ENCODE results near the gene TRIM45.

The TRIM45 gene

GRCh38 chr1:117098287-117098890 is 23.2 kb downstream of the TRIM45 start:
- DNase-seq (ENCODE audit: low read depth) = no peak

GRCh38 chr1:117097443-117097842 is 24.1 kb downstream of the TRIM45 start:
- DNase-seq (ENCODE audit: low read depth) = no peak

GRCh38 chr1:117096951-117097408 is 24.6 kb downstream of the TRIM45 start:
- DNase-seq (ENCODE audit: low read depth) = no peak

- no peak for DNase-seq (ENCODE audit: low read depth)
Measured at GRCh38 chr1:117094841-117095604, 26.5 kb downstream of the TRIM45 start.

GRCh38 chr1:117093870-117094621 is 27.5 kb downstream of the TRIM45 start:
- no peak for DNase-seq (ENCODE audit: low read depth)

- DNase-seq (ENCODE audit: low read depth) = no peak
Measured at GRCh38 chr1:117093091-117093534, 28.4 kb downstream of the TRIM45 start.

GRCh38 chr1:117092594-117092993 is 29.0 kb downstream of the TRIM45 start:
- no peak for DNase-seq (ENCODE audit: low read depth)

GRCh38 chr1:117089996-117090395 is 31.6 kb downstream of the TRIM45 start:
- no peak for DNase-seq (ENCODE audit: low read depth)

GRCh38 chr1:117087686-117088085 is 33.9 kb downstream of the TRIM45 start:
- no peak for DNase-seq (ENCODE audit: low read depth)

- no peak for DNase-seq (ENCODE audit: low read depth)
Measured at GRCh38 chr1:117084231-117084630, 37.3 kb downstream of the TRIM45 start.

GRCh38 chr1:117079737-117080136 is 41.8 kb downstream of the TRIM45 start:
- no peak for DNase-seq (ENCODE audit: low read depth)

GRCh38 chr1:117077267-117077666 is 44.3 kb downstream of the TRIM45 start:
- DNase-seq (ENCODE audit: low read depth) = no peak

- DNase-seq (ENCODE audit: low read depth) = no peak
Measured at GRCh38 chr1:117076648-117077047, 44.9 kb downstream of the TRIM45 start.

GRCh38 chr1:117070124-117070523 is 51.4 kb downstream of the TRIM45 start:
- DNase-seq (ENCODE audit: low read depth) = no peak

GRCh38 chr1:117069220-117069844 is 52.2 kb downstream of the TRIM45 start:
- no peak for DNase-seq (ENCODE audit: low read depth)

GRCh38 chr1:117068580-117068979 is 53.0 kb downstream of the TRIM45 start:
- no peak for DNase-seq (ENCODE audit: low read depth)

- DNase-seq (ENCODE audit: low read depth) = no peak
Measured at GRCh38 chr1:117067533-117068370, 53.8 kb downstream of the TRIM45 start.

- DNase-seq (ENCODE audit: low read depth) = no peak
Measured at GRCh38 chr1:117066367-117066766, 55.2 kb downstream of the TRIM45 start.

GRCh38 chr1:117061986-117062415 is 59.5 kb downstream of the TRIM45 start:
- no peak for DNase-seq (ENCODE audit: low read depth)
